Stimulated activated CD8-positive, alpha-beta memory T cell treated with anti-CD3 and anti-CD28 coated beads, Interleukin-7, amount 100 ng/mL, for 1 hour (primary cell): ENCODE data around the gene SERPINB1.

Experiments used
- DNase-seq, 2 donors: peaks; one replicate each; pipeline ENCODE4 v3.0.0-alpha.2; 2020; ENCODE audit warnings: low read depth in 2 of 2

SERPINB1 gene

GRCh38 chr6:2850538-2851113 lies 9.0 kb upstream of the SERPINB1 start:
- DNase-seq, result no peak

- peak in 1 of 2 donors; percentile 47 for DNase-seq
These were observed 7.2 kb upstream of the SERPINB1 start for GRCh38 chr6:2848851-2849250.

- no peak for DNase-seq
These were observed 4.2 kb upstream of the SERPINB1 start for GRCh38 chr6:2845880-2846208.

- no peak for DNase-seq
These were observed 2.3 kb upstream of the SERPINB1 start for GRCh38 chr6:2844008-2844407.

GRCh38 chr6:2843138-2843740 lies 1.6 kb upstream of the SERPINB1 start:
- no peak for DNase-seq

- no peak for DNase-seq
These were observed 483 bp upstream of the SERPINB1 start for GRCh38 chr6:2842139-2842552.

GRCh38 chr6:2840749-2841061 lies 958 bp downstream of the SERPINB1 start:
- no peak for DNase-seq

GRCh38 chr6:2839982-2840748 lies 1.5 kb downstream of the SERPINB1 start:
- no peak for DNase-seq

- DNase-seq, result no peak
These were observed 2.3 kb downstream of the SERPINB1 start for GRCh38 chr6:2839195-2839981.

- DNase-seq, result no peak
These were observed 3.4 kb downstream of the SERPINB1 start for GRCh38 chr6:2838251-2838650.

GRCh38 chr6:2834262-2834661 lies 7.4 kb downstream of the SERPINB1 start:
- DNase-seq, result no peak

GRCh38 chr6:2831392-2831791 lies 10.3 kb downstream of the SERPINB1 start:
- DNase-seq, result no peak

- DNase-seq, result no peak
These were observed 11.5 kb downstream of the SERPINB1 start for GRCh38 chr6:2830183-2830582.

- no peak for DNase-seq
These were observed 12.4 kb downstream of the SERPINB1 start for GRCh38 chr6:2829253-2829652.

- no peak for DNase-seq
These were observed 13.0 kb downstream of the SERPINB1 start for GRCh38 chr6:2828629-2829028.

- DNase-seq, result no peak
These were observed 14.5 kb downstream of the SERPINB1 start for GRCh38 chr6:2827142-2827541.

GRCh38 chr6:2826131-2826530 lies 15.5 kb downstream of the SERPINB1 start:
- DNase-seq, result no peak

- no peak for DNase-seq
These were observed 18.4 kb downstream of the SERPINB1 start for GRCh38 chr6:2823104-2823850.

GRCh38 chr6:2821554-2821953 lies 20.1 kb downstream of the SERPINB1 start:
- no peak for DNase-seq

- no peak for DNase-seq
These were observed 21.2 kb downstream of the SERPINB1 start for GRCh38 chr6:2820415-2820814.

- no peak for DNase-seq
These were observed 21.7 kb downstream of the SERPINB1 start for GRCh38 chr6:2819978-2820377.

- no peak for DNase-seq
These were observed 22.5 kb downstream of the SERPINB1 start for GRCh38 chr6:2819115-2819514.
